WI38 (cell line): ENCODE data around the gene NKIRAS2.

Experiments
- H3K4me3 ChIP-seq: 2 replicates; pipeline ENCODE4 v1.5.1; 2011; ENCODE audit warnings: low read depth, mild to moderate bottlenecking, control low read depth, low read length
- TF ChIP-seq, protein P1 (sequence below): IDR thresholded peaks from 2 replicates; pipeline ENCODE4 v1.5.1; 2012; ENCODE audit warnings: low read depth, mild to moderate bottlenecking, control low read depth, low read length

Gene NKIRAS2

DNA sequence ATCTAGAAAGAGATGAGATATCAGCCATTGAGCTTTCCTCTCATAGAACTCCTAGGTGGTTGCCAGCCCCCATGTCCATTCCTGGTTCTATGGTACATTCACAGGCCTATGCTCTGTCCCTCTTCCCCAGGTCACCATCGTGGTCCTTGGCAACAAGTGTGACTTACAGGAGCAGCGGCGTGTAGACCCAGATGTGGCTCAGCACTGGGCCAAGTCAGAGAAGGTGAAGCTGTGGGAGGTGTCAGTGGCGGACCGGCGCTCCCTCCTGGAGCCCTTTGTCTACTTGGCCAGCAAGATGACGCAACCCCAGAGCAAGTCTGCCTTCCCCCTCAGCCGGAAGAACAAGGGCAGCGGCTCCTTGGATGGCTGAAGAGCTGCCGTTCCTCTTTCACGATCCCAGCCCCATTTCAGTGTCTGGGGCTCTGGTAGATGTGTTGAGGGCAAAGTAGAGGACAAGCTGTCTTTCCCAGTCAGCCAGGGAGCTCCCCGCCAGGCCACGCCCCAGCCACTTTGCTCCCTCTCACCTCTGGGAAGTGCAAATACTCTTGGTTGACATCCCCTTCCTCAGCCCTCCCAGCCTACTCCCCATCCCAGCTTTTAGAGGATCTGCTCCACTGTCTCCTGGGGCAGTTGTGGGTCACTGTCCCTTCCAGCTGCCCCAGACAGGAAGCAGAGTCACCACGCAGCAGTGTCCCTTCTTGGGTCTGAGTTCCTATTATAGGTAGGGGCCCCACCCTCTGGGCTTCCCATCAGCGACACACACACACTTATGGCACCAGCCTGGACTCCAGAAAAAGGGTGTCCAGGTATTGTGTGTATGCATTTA, 3.8 kb downstream of the NKIRAS2 start:
- TF ChIP-seq, protein P1, sequence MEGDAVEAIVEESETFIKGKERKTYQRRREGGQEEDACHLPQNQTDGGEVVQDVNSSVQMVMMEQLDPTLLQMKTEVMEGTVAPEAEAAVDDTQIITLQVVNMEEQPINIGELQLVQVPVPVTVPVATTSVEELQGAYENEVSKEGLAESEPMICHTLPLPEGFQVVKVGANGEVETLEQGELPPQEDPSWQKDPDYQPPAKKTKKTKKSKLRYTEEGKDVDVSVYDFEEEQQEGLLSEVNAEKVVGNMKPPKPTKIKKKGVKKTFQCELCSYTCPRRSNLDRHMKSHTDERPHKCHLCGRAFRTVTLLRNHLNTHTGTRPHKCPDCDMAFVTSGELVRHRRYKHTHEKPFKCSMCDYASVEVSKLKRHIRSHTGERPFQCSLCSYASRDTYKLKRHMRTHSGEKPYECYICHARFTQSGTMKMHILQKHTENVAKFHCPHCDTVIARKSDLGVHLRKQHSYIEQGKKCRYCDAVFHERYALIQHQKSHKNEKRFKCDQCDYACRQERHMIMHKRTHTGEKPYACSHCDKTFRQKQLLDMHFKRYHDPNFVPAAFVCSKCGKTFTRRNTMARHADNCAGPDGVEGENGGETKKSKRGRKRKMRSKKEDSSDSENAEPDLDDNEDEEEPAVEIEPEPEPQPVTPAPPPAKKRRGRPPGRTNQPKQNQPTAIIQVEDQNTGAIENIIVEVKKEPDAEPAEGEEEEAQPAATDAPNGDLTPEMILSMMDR: no peak
- H3K4me3 ChIP-seq: no peak overlapping the region

DNA sequence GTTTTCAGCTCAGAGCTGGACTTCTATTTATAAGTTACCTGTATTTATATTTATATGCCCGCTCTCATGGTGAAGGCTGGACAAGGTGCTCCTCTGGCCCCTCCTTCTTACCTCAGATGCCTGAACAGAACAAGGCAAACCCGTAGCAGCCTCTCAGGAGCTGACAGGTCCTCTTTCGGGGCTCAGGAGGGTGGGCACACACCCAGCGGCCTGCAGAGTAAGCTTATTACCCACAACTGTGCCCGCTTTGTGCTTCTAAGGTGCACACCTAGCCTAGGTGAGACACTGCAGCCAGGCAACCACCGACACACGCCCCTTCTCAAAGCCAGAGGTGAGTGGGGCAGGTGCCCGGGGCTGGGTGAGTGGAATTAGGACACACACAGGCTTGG, 5.3 kb downstream of the NKIRAS2 start:
- H3K4me3 ChIP-seq: no peak overlapping the region
- TF ChIP-seq, protein P1: no peak

DNA sequence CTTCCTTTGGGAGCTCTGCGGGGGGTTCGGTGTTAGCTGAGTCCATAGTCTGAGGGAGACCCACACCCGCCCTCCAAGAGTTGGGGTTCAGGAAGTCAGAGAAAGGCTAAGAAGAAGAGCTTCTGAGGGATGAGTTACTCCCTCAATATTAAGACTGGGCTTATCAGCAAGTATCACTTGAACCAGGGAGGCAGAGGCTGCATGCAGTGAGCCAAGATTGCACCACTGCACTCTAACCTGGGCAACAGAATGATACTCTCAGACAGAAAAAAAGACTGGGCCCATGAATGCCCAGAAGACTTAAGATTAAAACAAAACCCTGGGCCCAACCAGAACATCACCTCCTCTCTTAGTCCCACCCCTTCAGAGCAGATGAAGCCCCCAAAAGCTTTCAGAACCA, 6.0 kb downstream of the NKIRAS2 start:
- TF ChIP-seq, protein P1: no peak
- no peak overlapping the region for H3K4me3 ChIP-seq

DNA sequence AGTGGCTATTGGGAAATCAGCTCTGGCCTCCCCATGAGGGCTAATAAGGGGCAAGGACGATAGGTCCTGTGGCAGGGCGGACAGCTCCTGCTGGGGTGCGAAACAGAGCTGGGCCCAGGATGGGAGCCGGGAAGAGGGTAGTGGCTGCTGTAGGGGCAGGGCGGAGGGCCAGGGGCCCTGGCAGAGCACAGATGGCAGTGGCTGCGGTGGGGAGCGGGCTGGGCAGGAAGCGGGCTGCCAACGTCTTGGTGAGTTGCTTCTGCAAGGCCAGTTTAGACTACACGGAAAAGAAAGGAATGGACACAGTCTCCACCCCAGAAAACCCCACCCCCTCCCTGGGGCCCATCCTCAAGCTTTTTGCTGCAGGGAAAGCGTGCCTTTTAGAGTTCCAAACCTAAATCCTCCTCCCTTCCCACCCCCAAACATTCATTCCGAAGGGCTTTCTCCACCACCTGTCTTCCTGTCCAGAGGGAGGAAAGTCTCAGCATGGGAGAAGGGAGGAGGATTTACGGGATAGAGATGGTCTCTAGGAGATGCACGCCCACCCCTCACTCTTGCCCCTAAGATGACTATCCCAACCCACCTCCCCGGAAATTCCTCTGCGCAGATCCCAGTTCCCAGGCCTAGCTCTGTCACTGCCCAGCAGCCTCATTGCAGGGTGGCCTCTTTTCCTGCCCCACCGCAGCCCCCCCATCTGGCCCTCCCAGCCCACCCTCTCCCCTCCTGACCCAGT, 7.1 kb downstream of the NKIRAS2 start:
- TF ChIP-seq, protein P1: no peak
- H3K4me3 ChIP-seq: no peak overlapping the region

DNA sequence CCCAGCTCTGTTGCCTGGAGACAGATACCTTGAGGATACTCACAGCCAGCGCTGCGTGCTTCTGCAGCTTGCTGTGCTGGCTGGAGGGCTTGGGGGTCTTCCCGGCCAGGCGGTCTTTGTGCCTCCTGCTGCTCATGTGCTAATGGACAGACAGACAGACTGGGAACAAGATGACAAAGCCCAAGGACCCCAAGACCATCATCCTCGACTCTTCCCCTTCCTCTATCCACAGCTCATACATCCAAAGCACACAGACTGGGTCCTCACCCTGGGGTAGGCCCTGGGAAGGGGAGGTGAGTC, 7.7 kb downstream of the NKIRAS2 start:
- TF ChIP-seq, protein P1: no peak
- no peak overlapping the region for H3K4me3 ChIP-seq

DNA sequence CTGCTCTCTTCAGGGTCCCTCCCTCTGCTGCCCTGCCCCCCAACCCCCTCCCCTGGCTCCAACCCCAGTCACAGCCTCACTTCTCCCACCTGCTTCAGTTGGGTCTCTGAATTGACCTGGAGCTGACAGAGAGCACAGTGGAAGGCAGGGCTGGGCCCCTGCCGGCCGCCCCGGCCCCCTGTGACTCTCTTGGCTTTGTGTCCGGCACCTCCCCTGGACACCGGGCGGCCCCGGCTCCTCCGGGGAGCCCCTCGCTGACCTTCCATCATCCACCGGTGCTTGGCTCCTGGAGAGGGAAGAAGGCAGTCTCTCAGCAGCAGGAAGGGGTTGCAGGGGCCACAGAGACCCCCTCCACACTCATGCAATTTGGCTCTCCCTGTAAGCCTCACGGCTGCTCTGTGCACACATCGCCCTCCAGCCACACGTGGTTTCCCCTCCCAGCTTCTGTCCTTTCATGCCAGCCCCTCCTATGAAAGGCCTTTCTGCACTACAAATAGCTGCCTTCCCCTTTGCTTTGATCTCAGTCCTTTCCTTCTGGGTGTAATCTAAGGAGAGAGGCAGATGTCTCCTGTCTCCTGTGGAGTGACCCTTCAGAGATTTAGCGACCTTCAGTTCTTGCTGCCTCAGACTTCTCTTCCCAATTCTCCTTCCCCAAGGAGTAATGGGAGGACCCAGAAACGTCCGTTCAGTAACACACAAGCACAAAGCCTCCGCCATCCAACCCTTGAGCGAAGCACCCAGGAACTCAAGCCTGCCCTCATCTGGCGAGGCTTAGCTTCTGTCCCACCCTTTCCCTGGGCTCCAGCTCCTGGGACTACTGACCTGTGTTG, 8.3 kb downstream of the NKIRAS2 start:
- no peak overlapping the region for H3K4me3 ChIP-seq
- TF ChIP-seq, protein P1: no peak
